Glutamatergic neuron (in vitro differentiated cells): ENCODE results near the gene FARS2. TPM values are rescaled to one million over a fixed set of nuclear protein-coding genes. Genes with fewer than 3 reads are reported as not detected.

Experiments
- DNase-seq: peaks from one replicate; pipeline ENCODE4 v3.0.0; 2022
- H3K27ac Mint-ChIP-seq: one replicate; pipeline ENCODE4 v1.8.0; 2020; ENCODE audit warnings: mild to moderate bottlenecking, mixed read lengths, inconsistent platforms; ENCODE audit not compliant: unreplicated experiment
- H3K27me3 Mint-ChIP-seq: one replicate; pipeline ENCODE4 v1.8.0; 2020; ENCODE audit warnings: mild to moderate bottlenecking, moderate library complexity, mixed read lengths, inconsistent platforms; ENCODE audit not compliant: unreplicated experiment
- H3K36me3 Mint-ChIP-seq: one replicate; pipeline ENCODE4 v1.8.0; 2020; ENCODE audit warnings: mild to moderate bottlenecking, mixed read lengths, inconsistent platforms; ENCODE audit not compliant: unreplicated experiment
- H3K4me1 Mint-ChIP-seq: one replicate; pipeline ENCODE4 v1.8.0; 2020; ENCODE audit warnings: mild to moderate bottlenecking, low read depth, mixed read lengths, inconsistent platforms; ENCODE audit not compliant: unreplicated experiment
- H3K4me3 Mint-ChIP-seq: one replicate; pipeline ENCODE4 v1.8.0; 2020; ENCODE audit warnings: mild to moderate bottlenecking, mixed read lengths, inconsistent platforms; ENCODE audit not compliant: unreplicated experiment
- H3K9me3 Mint-ChIP-seq: one replicate; pipeline ENCODE4 v1.8.0; 2020; ENCODE audit warnings: mild to moderate bottlenecking, moderate library complexity, mixed read lengths, inconsistent platforms; ENCODE audit not compliant: unreplicated experiment
- CTCF ChIP-seq: fragments of 200-600 bp; sonication (generic); IDR thresholded peaks from one replicate; pipeline ENCODE4 v1.5.0; 2021; ENCODE audit not compliant: partially characterized antibody, unreplicated experiment
- total RNA-seq: library from RNA; stranded (reverse); fragmentation: NEBNext Ultra II Directional; extraction: Animal tissue kit (Norgen Biotek cat#: 25700); gene quantifications from one replicate; pipeline ENCODE4 v1.2.1, GENCODE V29; 2021; ENCODE audit not compliant: unreplicated experiment

The FARS2 gene
- total RNA-seq, 1 donor from 2014 or later, result 14.2 TPM

DNA sequence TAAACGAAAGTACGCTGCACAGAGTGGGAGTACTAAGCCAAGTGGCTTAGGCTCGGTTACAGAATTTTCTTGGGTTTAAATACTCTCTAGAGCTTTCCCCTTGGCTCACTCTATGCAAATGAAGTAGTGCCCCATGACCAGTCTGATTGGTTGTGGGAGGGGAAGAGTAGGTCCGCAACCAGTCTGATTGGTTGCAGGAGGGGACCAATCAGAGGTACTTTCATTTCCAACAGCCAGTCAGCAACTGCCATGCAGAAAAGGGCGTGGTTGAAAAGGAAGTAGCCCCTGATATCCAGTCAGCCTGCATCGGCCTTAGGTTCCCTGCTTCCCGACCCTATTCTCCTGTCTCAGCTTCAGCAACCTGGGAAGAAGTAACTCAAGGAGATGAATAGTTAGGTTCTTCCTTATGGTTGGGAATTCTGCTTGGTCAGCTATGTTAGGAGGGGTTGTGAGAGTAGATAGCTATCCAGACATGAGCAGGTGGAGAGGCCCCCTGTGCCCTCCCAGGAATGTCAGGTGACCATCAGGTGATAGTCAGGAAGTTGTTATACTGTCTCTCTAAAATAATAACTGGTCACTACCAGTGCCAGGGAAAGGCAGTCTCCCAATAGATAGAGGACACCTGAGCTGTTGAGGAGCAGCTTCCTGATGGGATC, 57.4 kb downstream of the FARS2 start:
- Mint-ChIP-seq H3K27me3 (no peaks in the 10 kb centered on the region), H3K9me3 (no peaks in the 10 kb centered on the region), H3K4me1 (peaks cover 46% of the 10 kb centered on the region), H3K4me3 (no peak overlapping the region), H3K36me3 (peaks cover 3% of the 10 kb centered on the region), H3K27ac (no peak overlapping the region)
- TF ChIP-seq CTCF, result no peak
- DNase-seq, result no peak

GRCh38 chr6:5323979-5324378, 62.7 kb downstream of the FARS2 start:
- Mint-ChIP-seq H3K27ac (no peak overlapping the region), H3K36me3 (peaks cover 19% of the 10 kb centered on the region), H3K27me3 (no peaks in the 10 kb centered on the region), H3K9me3 (peaks cover 1% of the 10 kb centered on the region), H3K4me1 (peaks cover 14% of the 10 kb centered on the region), H3K4me3 (no peak overlapping the region)
- DNase-seq, result no peak
- no peak for TF ChIP-seq CTCF

GRCh38 chr6:5325173-5325572, 63.9 kb downstream of the FARS2 start:
- H3K27me3 Mint-ChIP-seq, result no peaks in the 10 kb centered on the region
- H3K4me3 Mint-ChIP-seq, result no peak overlapping the region
- no peak overlapping the region for H3K27ac Mint-ChIP-seq
- no peak for TF ChIP-seq CTCF
- H3K36me3 Mint-ChIP-seq, result peaks cover 19% of the 10 kb centered on the region
- DNase-seq, result no peak
- H3K9me3 Mint-ChIP-seq, result peaks cover 1% of the 10 kb centered on the region
- peaks cover 7% of the 10 kb centered on the region for H3K4me1 Mint-ChIP-seq

- Mint-ChIP-seq H3K27me3 (no peaks in the 10 kb centered on the region), H3K4me1 (peaks cover 3% of the 10 kb centered on the region), H3K36me3 (peaks cover 19% of the 10 kb centered on the region), H3K9me3 (peaks cover 1% of the 10 kb centered on the region), H3K4me3 (no peak overlapping the region), H3K27ac (no peak overlapping the region)
- DNase-seq, result no peak
- TF ChIP-seq CTCF, result no peak
Measured at GRCh38 chr6:5326022-5326641, 64.8 kb downstream of the FARS2 start.

- peaks cover 1% of the 10 kb centered on the region for H3K9me3 Mint-ChIP-seq
- TF ChIP-seq CTCF, result no peak
- peaks cover 2% of the 10 kb centered on the region for H3K4me1 Mint-ChIP-seq
- DNase-seq, result no peak
- H3K36me3 Mint-ChIP-seq, result peaks cover 15% of the 10 kb centered on the region
- no peak overlapping the region for H3K4me3 Mint-ChIP-seq
- H3K27ac Mint-ChIP-seq, result no peak overlapping the region
- H3K27me3 Mint-ChIP-seq, result no peaks in the 10 kb centered on the region
Measured at GRCh38 chr6:5328800-5329199, 67.5 kb downstream of the FARS2 start.
